Stimulated activated CD8-positive, alpha-beta memory T cell treated with anti-CD3 and anti-CD28 coated beads, Interleukin-4, amount 100 ng/mL, for 48 hours (primary cell): ENCODE results near the gene SLC24A3.

Source experiments
- DNase-seq: peaks from one replicate; pipeline ENCODE4 v3.0.0-alpha.2; 2020

SLC24A3 gene

GRCh38 chr20:19349879-19350278 lies 137.4 kb downstream of the SLC24A3 start:
- DNase-seq = no peak

DNA sequence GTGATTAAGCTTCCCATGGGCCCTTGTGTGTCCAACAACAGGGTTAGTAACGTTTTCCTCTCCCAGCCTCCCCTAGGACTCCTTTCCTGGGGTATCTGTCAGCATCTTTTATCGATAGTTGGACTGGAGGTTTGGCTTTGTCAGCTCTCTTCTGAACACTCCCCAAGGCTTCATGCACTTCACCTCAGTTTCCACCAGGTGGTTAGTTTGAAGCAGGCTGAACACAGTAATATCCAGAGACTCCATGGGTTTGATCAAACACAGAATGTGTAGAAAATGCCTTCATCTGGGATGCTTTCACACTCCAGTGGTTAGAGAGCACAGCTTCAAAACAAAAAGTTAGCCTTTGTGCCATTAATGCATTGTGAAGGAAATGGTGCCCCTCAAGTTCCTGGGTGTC lies 139.1 kb downstream of the SLC24A3 start:
- DNase-seq = no peak

DNA sequence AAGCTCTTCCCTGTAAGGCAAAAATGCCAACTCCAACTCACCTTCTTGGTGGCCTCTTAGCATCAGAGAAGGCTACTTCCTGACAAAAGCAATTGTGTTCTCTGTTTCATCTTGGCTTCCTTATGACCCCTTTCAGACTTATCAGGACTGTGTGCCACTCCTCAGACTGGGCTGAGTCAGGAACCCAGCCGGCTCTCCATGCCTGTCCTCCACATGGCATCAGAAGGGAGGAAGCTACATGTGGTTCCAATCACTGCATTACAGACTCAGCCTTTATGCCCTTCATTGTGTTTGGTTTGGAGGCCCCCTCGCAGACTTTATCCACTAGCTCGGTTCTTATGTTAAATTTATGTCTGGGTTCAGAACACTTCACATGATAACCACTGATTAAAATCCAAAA lies 142.5 kb downstream of the SLC24A3 start:
- no peak for DNase-seq

DNA sequence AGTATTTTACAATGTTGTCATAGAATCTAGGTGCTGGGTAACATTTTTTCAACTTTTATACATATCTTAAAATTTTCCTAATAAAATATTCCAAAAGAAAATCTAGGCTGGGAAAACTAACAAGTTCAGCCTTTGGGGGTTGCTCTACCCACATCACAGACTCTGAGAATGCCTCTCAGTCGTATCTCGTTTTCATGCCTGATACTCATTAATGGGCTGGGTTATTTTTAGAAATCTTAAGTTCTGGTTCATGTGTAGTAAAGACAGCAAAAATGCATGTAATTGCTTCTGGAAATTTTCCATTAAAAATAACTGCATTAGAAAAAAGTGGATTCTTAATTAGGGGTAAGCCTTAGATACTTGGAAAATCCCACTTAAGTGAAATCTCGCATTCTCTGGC lies 149.3 kb downstream of the SLC24A3 start:
- no peak for DNase-seq

DNA sequence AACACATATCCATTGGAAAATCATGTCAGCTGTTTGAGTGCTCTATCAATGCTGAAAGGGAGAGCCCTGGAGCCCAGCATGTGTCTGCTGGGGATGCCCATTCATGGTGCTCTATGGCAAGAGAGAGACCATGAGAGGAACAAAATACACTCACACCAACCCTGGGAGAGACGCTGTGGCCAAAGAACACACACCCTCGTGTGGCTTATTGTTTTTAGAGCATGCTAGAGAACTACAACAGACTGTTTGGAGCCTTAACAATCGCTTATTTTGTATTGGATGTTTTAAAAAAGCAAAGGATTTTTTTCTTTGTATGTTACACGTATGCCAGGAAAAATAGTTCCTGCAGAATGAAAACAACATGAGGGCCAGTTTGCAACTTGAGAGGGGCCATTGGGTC lies 151.0 kb downstream of the SLC24A3 start:
- DNase-seq = no peak

GRCh38 chr20:19367591-19367990 lies 155.1 kb downstream of the SLC24A3 start:
- DNase-seq = no peak

DNA sequence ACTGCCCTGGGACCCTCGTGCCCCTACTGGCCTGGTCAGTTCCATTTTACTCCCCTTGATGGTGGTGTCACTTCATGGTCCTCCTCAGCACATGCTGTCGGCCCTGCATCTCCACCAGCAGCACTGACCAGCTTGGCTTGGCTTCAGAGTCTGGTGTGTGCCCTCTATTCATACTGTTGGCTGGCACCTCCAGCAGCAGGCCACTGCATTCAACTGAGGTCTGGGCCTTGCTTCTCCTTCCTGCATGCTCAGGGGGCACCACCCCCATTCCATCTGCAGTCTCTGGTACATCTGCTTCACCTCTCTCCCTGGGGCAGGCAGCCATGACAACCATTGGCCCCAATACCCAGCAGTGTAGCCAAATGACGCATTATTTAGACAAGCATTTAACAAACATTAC lies 155.9 kb downstream of the SLC24A3 start:
- DNase-seq = no peak

DNA sequence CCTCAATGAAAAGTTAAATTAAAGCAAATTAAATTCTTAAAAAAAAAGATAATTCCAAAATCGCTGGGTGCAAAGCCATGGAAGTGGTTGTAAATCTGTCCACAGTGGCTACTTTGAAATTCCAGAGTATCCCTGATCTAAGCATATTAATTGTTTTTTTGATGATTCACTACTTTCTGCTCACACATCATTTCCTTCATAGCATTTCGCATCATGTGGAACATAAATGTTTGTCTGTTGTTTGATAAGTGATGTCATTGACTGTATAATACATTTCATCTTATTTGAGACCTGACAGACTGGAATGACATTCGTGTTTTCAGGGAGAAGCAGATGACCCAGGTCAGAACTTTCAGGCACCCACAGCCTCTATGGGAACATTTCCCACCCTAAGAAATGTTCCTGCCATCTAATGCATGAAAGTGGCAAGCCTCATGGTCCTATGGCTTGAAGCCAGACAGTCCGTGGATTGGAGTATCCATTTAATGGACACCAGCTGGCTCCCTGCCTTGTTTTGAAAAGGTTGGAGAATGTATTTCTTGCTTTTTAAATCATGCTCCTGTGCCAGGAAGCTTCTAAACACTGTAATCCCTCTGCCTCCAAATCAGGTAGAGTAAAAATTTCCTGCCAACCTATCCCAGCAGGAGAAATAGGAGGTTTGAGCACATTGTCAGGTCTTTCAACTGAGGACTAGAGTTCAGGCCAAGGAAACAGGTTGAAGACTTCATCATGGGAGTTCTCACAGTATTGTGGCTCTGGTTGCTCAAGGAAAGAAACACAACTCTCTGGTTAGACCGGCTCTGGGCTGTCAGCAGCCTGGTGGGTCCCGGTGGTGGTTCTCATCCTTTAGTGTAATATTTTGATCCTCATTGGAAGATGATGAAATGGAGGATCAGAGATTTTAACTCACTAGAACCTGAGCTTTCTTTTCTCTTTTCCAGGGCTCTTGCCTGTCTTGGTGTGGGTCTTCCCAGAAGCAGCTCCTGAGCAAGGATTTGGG lies 157.9 kb downstream of the SLC24A3 start:
- DNase-seq = no peak

- DNase-seq = no peak
Measured at GRCh38 chr20:19371112-19371511, 158.7 kb downstream of the SLC24A3 start.

DNA sequence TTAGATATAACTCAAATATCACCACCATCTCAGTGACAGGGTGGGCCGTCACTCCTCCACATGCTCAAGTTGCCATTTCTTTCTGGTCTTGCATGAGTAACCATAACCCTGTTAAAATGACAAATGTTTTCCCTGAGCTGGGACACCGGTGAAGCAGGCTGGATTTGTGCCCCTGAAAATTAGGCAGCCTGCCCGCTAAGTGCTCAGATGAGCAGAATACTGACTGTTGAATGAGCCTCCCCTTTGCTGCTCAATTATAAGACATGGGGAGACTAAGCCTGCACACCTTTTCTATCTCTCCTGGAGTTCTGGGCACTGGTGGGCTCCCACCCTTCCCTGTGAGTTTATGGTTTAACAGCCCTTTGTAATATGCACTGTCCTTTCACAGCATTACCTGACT lies 161.8 kb downstream of the SLC24A3 start:
- DNase-seq = no peak

DNA sequence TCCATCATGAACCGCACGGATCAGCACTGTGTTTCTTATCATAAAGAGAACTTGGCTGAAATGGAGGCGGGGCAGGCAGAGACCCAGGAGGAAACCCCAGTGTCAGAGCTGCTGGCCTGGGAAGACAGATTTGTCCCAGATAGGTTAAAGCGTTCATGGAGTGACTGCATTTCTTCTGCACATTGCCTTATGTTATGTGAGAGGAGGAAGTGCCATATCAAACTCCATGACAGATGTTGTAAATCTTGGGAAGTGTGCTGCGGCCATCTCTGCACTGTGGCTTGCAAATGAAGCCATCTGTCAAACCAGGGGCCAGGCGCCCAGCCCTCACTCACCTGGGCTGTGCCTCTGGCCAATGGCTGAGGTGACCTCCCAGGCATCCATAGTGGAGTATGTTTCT lies 163.0 kb downstream of the SLC24A3 start:
- DNase-seq = no peak

DNA sequence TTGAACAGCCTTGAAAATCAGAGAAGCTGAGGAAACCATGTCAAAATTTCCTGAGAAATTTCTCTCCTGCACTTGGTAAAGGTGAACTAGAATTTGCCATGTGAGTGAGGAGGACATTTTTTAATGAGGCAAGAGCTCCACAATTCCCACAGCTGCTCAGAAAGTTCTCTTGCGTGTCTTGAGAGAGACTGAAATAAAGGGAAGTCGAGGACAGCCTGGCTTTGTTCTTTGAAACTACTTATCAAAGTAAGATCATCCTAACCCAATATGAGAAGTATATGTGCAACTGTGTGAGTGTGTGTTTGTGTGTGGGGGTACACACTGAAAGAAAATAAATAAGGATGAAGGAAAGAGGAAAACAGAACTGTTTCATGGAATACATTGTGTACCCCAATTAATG lies 163.4 kb downstream of the SLC24A3 start:
- DNase-seq = no peak

DNA sequence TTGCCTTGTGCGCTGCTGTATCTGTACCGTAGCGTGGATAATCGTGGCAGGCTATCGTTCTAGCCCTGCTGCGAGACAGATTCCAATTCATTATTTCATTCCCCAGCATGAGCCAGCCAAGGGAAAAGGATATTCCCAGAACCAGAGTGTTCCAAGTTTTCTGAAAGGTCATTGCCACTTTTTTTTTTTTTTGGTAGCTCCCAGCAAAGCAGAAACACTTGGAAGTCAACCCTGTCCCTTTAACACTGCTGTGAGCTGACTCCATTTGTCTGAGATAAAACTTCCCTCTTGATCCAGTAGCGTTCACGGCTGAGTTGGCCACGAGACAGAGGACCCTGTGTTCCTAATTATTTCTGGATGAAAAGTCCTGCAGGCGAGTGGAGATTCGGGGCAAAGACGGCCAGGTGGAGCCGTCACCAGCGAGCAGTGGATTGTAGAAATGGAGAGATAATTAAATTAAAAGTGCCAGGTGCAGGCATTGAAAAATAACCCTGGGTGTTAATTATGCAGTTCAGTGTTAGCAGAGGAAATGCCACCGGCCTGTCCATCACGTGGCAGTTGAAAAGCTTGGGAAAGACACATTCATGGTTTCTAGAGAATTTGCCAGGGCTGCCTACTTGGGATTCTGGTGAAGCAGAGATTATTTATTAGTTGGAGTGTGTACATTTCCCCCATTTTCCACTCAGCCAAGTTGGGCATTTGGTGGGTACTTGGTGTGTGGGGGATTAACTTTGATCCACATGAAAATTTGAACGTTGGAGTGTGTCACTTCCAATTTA lies 164.2 kb downstream of the SLC24A3 start:
- no peak for DNase-seq

DNA sequence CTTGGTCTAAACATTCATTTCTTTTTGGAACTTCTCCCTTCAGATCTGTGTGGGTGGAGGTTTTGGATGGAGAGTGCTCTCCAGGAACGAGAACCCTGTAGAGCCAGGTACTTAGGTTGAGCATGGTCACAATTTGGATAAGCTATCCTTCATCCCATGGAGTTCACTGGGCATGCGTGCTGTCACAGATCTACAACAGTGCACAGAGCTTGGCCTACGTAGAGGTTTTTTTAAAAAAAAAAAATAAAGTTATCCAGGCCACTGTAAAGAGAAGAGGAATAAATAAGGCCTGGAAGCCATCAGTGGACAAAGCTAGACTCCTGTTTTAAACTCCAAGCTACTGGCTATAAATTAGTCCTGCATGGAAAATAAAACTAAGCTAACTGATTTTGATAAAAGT lies 165.6 kb downstream of the SLC24A3 start:
- no peak for DNase-seq

DNA sequence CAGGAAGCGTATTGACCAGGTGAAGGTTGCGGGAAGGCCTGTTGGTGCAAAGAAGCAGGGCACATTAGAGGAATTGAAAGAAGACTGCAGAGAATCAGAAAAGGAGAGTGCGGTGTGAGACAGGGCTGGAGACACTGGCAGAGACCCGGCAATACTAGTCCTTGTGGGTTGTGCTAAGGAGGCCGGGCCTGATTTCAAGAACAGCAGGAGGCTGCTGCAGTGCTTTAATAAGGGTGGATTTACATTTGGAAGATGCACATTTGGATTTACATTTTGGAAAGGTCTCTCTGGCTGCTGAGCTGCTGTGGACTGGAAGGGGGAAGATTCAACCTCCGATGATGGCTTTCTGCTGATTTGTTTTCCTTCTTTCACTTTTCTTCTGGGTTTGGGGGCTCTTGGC lies 167.8 kb downstream of the SLC24A3 start:
- no peak for DNase-seq

DNA sequence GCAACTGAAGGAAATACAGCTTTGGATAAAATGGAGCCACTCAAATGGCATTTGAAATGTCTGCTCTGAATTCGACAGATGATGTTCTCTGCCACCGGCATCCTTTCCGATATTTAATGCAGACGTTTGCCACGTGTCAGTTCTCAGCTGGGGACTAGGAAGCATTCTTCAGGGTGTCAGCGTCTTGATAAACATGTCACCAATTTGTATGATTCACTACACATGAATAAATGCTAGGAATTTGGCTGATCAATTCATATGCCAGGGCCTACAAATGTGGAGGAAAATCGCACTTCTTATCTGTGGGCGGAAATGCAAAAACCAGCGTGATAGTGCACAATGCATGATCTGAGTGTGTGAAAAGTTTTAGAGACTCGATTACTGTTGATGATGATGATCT lies 169.5 kb downstream of the SLC24A3 start:
- DNase-seq = no peak

DNA sequence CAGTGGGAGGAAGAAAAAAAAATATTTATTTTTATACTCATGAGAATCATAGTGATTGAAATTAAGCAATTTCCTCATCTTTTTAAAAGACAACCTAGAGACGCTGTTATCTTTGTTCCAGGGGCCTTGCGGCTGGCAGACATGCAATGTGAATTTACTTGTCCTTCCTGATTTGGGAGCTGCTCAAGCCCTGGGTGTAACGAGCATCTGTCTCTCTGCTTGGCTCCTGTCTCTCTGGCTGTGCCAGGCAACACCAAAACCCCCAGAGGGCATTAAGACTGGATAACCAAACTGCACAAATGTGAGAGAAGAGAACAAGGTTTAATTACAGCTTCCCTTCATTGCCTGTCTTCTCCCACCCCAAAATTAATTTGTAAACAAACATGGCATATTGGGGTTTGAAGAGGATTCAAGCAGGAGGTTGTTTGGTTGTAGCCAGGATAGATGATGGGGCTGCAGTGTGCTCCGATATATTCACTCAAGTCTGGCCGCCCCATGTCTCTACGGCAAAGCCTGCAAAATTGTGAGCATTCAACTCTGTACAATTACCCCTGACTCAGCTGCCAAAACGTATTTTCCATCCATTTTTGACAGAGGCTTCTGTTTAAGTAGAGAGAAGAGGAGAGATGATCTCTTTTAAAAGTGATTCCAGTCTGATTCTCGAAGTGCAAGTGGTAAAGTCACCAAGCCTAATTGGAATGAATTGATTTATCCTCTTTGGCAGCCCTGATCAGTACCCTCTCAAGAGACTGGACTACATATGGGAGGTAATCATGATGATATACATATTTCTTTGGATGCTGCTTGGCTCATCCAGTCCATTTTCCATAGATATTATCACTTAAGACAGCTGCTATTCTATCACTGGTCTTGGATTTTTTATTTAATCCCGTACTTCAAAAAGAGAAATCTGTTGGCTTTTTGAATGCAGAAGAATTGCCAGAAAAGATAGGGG lies 170.2 kb downstream of the SLC24A3 start:
- no peak for DNase-seq

DNA sequence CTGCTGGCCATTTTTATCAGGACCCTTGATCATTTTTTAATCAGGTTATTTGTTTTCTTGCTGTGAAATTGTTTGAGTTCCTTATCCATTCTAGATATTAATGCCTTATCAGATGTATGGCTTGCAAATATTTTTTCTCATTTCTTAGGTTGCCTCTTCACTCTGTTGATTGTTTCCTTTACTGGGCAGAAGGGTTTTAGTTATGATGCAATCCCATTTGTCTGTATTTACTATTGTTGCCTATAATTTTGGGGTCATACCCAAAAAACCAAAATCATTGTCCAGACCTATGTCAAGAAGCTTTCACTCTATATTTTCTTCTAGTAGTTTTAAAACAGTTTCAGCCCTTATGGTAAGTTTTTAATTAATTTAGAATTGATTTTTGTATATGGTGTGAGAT lies 172.5 kb downstream of the SLC24A3 start:
- DNase-seq = no peak

DNA sequence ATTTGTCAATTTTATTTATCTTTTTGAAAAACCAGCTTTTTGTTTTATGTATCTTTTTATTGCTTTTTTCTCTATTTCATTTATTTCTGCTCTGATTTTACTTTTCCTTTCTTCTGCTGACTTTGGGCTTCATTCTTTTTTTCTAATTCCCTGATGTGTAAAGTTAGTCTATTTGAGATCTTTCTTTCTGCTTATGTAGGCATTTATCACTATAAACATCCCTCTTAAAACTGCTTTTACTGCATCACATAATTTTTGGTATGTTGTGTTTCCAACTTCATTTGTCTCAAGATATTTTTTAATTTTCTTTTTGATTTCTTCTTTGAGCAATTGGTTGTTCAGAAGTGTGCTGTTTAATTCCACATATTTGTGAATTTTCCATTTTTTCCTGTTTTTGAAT lies 174.8 kb downstream of the SLC24A3 start:
- no peak for DNase-seq

DNA sequence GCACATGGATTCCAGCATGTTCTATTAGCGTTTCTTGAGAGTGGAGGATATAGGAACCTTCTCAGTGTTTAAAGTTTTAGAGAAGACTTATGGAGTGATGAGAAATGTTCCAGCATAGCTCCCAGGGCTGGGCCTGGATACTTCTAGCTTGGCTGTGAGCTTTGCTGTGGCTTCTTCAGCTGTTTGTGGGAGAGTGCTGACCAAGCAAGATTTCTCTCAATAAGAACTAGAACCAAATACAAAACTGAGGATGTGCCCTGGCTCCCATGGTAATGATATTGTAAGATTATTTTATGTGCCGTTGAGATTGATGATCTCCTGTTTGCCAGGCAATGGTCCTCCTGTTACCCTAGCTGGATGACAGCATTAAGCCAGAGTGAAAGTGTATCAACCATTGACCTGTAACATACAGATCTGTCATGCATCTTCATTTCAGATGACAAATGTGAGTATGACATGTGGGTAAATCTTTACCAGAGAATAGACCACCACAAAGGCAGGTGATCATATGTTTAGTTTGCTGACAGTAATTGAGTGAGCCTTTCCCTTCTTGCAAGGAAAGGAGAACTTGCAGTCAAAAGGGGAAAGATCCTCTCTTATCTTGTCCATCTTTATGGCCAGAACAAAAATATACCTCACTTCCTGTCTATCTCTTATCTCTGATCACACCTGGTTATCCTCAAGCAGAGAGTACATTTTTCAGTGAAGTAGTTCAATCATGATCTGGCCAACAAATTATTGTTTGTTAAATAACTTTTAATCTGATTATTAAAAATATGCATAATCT lies 180.1 kb downstream of the SLC24A3 start:
- no peak for DNase-seq

DNA sequence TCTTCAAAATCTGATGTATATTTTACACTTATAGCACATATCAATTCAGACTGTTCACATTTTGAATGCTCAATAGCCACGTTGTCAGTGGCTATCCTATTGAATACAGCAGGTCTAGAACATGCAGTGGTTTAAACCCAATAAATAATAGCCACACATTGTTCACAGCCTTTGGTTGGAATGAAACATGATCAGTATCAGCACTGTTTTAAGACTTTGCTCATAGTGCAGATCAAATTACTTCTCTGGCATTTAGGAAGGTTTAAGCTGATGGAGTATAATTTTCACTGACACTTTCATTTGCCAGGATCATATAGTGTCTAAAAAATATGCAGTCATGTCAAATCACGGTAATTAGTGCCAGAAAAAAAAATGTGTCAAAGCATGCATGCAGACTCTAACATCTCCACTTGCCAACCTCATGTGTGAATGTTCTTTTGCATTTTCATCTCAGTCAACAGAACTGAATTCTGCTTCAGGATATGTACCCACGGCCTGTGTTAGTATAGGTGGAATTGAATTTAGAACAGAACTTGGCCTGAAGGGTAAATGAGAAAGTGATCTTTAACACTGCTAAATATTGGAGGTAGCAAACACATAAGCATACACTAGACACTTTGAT lies 184.1 kb downstream of the SLC24A3 start:
- DNase-seq = no peak

DNA sequence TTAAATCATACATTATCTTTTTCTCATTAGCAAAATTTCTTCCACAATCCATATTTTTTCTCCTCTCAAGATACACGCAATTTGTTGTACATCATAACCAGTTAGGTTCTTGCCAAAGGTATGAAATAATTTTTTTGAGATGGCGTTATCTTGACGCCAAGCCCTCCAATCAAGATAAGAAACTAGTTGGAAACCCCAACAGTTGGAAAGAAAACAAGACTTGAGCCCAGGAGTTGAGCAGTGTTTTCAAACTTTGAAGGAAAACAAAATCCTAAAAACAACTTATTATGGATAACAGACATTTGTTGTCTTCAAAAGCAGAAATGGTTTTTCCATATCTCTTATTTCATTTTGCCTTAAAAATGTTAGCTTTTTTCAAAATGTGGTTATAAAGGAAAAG lies 184.8 kb downstream of the SLC24A3 start:
- DNase-seq = no peak
